Tongue (tissue), 3 donors: ENCODE measurements around the gene MRPS14. TPM values are rescaled to one million over a fixed set of nuclear protein-coding genes. Genes with fewer than 3 reads are reported as not detected.
A peak's percentile ranks its signal among the peaks of the same experiment; 100 is the strongest.

ENCODE experiments used
- DNase-seq: peaks from one replicate; pipeline ENCODE4 v3.0.0-alpha.2; 2015
- small RNA-seq: library from RNA; depleted of rRNA; stranded (forward); fragments of <200 nt; gene quantifications from one replicate; pipeline ENCODE3, GENCODE V24; 2014; ENCODE audit warnings: low replicate concordance
- total RNA-seq: library from RNA; depleted of rRNA; stranded (reverse); fragments of >200 nt; gene quantifications from one replicate; pipeline ENCODE4 v1.2.3, GENCODE V29; 2014

Gene MRPS14
- total RNA-seq, 1 donor from 2014 or later, result 31.7 TPM

- DNase-seq, result peak; percentile 57
These were observed 40.1 kb downstream of the MRPS14 start for GRCh38 chr1:174982971-174983689.

GRCh38 chr1:174976436-174977108 is 46.7 kb downstream of the MRPS14 start:
- no peak for DNase-seq

GRCh38 chr1:174975764-174976163 is 47.5 kb downstream of the MRPS14 start:
- no peak for DNase-seq

- DNase-seq, result no peak
These were observed 48.5 kb downstream of the MRPS14 start for GRCh38 chr1:174974711-174975119.

GRCh38 chr1:174971902-174972301 is 51.3 kb downstream of the MRPS14 start:
- DNase-seq, result no peak

GRCh38 chr1:174971466-174971865 is 51.8 kb downstream of the MRPS14 start:
- DNase-seq, result no peak

- DNase-seq, result no peak
These were observed 53.2 kb downstream of the MRPS14 start for GRCh38 chr1:174969977-174970376.

- DNase-seq, result no peak
These were observed 54.4 kb downstream of the MRPS14 start for GRCh38 chr1:174968750-174969244.

- no peak for DNase-seq
These were observed 55.1 kb downstream of the MRPS14 start for GRCh38 chr1:174967845-174968705.

- peak; percentile 64 for DNase-seq
These were observed 57.1 kb downstream of the MRPS14 start for GRCh38 chr1:174966008-174966572.

- DNase-seq, result no peak
These were observed 57.7 kb downstream of the MRPS14 start for GRCh38 chr1:174965362-174966007.

- peak; percentile 46 for DNase-seq
These were observed 58.3 kb downstream of the MRPS14 start for GRCh38 chr1:174964972-174965361.

- DNase-seq, result peak; percentile 43
These were observed 58.8 kb downstream of the MRPS14 start for GRCh38 chr1:174964261-174964971.

GRCh38 chr1:174963529-174964125 is 59.6 kb downstream of the MRPS14 start:
- DNase-seq, result peak; percentile 50

Small RNA genes lying within 50 kb of the gene (small RNA-seq; reads per million reads assigned to genes)
- gene RF00019 (not detected), gene RNU6-307P (not detected)

Other genes with a start within 250 kb of the MRPS14 start
- gene CACYBP, start 23.5 kb downstream of the MRPS14 start, total RNA-seq, result 476 TPM
- 54.2 TPM for gene TNN, start 44.4 kb upstream of the MRPS14 start, total RNA-seq
- 21.8 TPM for gene KIAA0040, start 169.4 kb upstream of the MRPS14 start, total RNA-seq